Body of pancreas (tissue), 4 donors: ENCODE data around the gene CCBE1. TPM values are rescaled to one million over a fixed set of nuclear protein-coding genes. Genes with fewer than 3 reads are reported as not detected.

Source experiments
- ATAC-seq: fragments of 150-250 bp; one replicate; pipeline ENCODE4 v1.9.1; 2016
- DNase-seq, 4 donors: peaks; one replicate each; pipeline ENCODE4 v3.0.0-alpha.2; 2019
- H3K27ac ChIP-seq, 4 donors: fragments of 200-600 bp; sonication (generic); 1 replicate in 3 of 4; 2 replicates in 1 of 4; pipeline versions ENCODE4 v1.5.1 to v1.6.1; 2016 to 2019; ENCODE audit warnings: mild to moderate bottlenecking in 1 of 4, mixed read lengths in 1 of 4, moderate library complexity in 1 of 4
- H3K27me3 ChIP-seq, 2 donors: fragments of 200-600 bp; sonication (generic); one replicate each; pipeline ENCODE4 v1.6.0; 2016; ENCODE audit warnings: mild to moderate bottlenecking in 1 of 2
- H3K36me3 ChIP-seq, 2 donors: fragments of 200-600 bp; sonication (generic); replicated peaks in 1 of 2; 2 replicates each; pipeline ENCODE4 v1.5.1; 2016; ENCODE audit warnings: low read depth in 2 of 2; ENCODE audit not compliant: insufficient read depth in 1 of 2
- H3K4me1 ChIP-seq: fragments of 200-600 bp; sonication (generic); one replicate; pipeline ENCODE4 v1.6.0; 2016
- H3K4me3 ChIP-seq, 2 donors: fragments of 200-600 bp; sonication (generic); 1 replicate in 1 of 2; 2 replicates in 1 of 2; pipeline ENCODE4 v1.5.1; 2016 to 2019
- H3K9me3 ChIP-seq, 3 donors: fragments of 200-600 bp; sonication (generic); 1 replicate in 2 of 3; 2 replicates in 1 of 3; pipeline ENCODE4 v1.5.1; 2016
- POLR2A ChIP-seq, 3 donors: fragments of 450-650 bp; IDR thresholded peaks; one replicate each; pipeline ENCODE4 v1.6.1; 2016; ENCODE audit warnings: antibody characterized with exemption in 3 of 3, mild to moderate bottlenecking in 2 of 3
- whole genome bisulfite sequencing, 2 donors: methylation state at CpG; one replicate each; pipeline ENCODE4 v1.1.5; 2017; 5-methylcytosine and 5-hydroxymethylcytosine counted together
- intact Hi-C: fragments of 100-400 bp; cut with DNase I; formaldehyde crosslinking; loops from one replicate; pipeline ENCODE4 v1.15.1; 2023
- total RNA-seq, 2 donors: library from RNA; depleted of rRNA; stranded (reverse); fragments of >200 nt; gene quantifications; one replicate each; pipeline ENCODE4 v1.1.0, GENCODE V29; 2016
- TF ChIP-seq, protein P1 (sequence below), 7 experiments: fragments of 450-650 bp in 4 of 7; fragments of 200-600 bp in 3 of 7; sonication (generic) in 3 of 7; IDR thresholded peaks; one replicate each; pipeline ENCODE4 v1.5.1; 2016 to 2019; ENCODE audit warnings: antibody characterized with exemption in 7 of 7

The CCBE1 gene
- total RNA-seq, 2 donors from 2014 or later: 0.99 to 4.4 TPM

DNA sequence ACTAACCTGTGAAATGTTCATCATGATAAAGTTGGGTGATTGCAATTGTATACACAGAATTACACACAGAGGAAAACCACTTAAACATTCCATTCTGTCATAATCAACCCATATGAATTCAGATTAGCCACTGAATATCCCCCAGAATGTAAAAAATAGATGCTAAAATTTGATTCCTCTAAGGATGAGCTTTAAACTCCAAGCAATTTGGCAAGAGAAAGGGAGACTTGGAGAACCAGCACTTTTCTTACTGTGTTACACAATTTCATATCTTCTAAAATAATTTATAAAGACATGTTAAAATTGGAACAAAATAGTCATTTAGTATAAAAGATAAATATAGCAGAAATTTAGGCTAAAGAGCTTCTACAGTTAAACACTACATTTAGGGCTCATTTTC lies 191.9 kb downstream of the CCBE1 start:
- Histone ChIP-seq H3K4me1 (peaks cover 6% of the 10 kb centered on the region), H3K36me3 (no peaks in the 10 kb centered on the region), H3K4me3 (no peak overlapping the region), H3K9me3 (no peaks in the 10 kb centered on the region), H3K27me3 (no peaks in the 10 kb centered on the region), H3K27ac (no peak overlapping the region)
- DNase-seq: no peak
- intact Hi-C loops: no loop called here
- ATAC-seq: no peak
- TF ChIP-seq, protein P1, sequence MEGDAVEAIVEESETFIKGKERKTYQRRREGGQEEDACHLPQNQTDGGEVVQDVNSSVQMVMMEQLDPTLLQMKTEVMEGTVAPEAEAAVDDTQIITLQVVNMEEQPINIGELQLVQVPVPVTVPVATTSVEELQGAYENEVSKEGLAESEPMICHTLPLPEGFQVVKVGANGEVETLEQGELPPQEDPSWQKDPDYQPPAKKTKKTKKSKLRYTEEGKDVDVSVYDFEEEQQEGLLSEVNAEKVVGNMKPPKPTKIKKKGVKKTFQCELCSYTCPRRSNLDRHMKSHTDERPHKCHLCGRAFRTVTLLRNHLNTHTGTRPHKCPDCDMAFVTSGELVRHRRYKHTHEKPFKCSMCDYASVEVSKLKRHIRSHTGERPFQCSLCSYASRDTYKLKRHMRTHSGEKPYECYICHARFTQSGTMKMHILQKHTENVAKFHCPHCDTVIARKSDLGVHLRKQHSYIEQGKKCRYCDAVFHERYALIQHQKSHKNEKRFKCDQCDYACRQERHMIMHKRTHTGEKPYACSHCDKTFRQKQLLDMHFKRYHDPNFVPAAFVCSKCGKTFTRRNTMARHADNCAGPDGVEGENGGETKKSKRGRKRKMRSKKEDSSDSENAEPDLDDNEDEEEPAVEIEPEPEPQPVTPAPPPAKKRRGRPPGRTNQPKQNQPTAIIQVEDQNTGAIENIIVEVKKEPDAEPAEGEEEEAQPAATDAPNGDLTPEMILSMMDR (IDR thresholded peaks at IDR 0.05): no peak
- no peak for TF ChIP-seq POLR2A (IDR thresholded peaks at IDR 0.05)

DNA sequence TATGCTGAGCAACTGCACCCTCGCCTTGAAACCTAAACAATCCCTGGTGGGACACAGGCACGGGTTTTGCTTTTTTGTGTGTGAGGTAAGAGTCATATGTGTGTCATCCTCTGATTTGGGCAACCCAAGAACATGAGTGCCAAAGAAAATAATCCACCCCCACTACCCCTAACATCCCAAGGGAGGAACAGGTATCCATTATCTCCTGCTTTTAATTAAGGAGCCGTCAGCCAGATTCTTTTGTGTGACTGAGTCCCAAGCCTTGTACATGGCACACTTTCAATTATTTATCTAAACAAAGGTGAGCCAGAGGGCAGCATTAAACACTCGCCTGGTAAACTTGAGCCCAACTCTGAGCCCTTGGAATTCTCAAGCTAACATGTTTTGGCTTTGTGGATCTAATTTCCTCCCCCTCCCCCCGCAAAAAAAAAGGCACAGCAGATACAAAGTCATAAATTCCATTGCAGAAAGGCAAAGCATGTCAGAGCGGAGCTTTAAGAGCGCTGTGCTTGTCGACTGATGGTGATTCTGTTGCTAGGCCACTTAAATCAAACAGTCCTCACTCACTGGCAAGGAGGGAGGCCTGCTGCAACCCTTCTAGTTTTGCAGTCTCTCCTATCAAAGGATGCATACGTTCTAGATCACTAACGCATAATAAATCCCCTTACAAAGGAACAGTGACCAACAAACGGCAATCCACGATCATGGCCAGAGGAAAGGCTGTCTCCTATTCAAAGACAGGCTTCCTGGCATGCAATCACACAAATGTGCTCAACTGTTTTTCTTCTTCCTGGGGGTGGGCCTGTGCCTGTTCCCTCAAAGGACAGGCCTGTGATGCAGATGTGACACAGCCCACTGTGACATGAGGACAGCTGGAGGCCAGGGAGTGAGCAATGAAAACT lies 194.7 kb downstream of the CCBE1 start:
- no peaks in the 10 kb centered on the region for H3K9me3 ChIP-seq
- TF ChIP-seq, protein P1 (IDR thresholded peaks at IDR 0.05): no peak
- TF ChIP-seq POLR2A (IDR thresholded peaks at IDR 0.05): no peak
- DNase-seq (peak in 3 of 4 donors; percentile 24 to 36 (median 26)), ATAC-seq (peak; percentile 81)
- intact Hi-C loops: no loop called here
- no peaks in the 10 kb centered on the region for H3K27me3 ChIP-seq
- WGBS, 2 donors: 34 to 39% methylated on average over 12 of the region's 12 CpGs
- peak overlapping the region in 1 of 4 donors; percentile 30 for H3K27ac ChIP-seq
- no peak overlapping the region for H3K4me3 ChIP-seq
- peaks cover 6% of the 10 kb centered on the region for H3K4me1 ChIP-seq
- no peaks in the 10 kb centered on the region for H3K36me3 ChIP-seq

DNA sequence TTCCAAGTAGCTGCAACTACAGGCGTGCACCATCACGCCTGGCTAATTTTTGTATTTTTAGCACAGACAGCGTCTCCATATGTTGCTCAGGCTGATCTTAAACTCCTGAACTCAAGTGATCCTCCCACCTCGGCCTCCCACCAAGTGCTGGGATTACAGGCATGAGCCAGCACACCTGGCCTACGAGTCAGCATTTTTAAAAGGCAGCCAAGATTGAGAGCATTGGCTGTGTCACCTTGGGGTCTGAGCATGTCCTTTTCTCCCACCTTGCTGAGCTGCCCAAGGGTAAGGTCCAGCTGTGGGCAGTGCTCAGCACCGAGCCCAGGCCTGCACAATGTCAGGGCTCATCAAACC lies 195.3 kb downstream of the CCBE1 start:
- Histone ChIP-seq H3K27me3 (no peaks in the 10 kb centered on the region), H3K9me3 (no peaks in the 10 kb centered on the region), H3K4me3 (no peak overlapping the region), H3K4me1 (peaks cover 6% of the 10 kb centered on the region), H3K27ac (peak overlapping the region in 1 of 4 donors; percentile 30), H3K36me3 (no peaks in the 10 kb centered on the region)
- TF ChIP-seq POLR2A (IDR thresholded peaks at IDR 0.05): no peak
- TF ChIP-seq, protein P1 (IDR thresholded peaks at IDR 0.05): no peak
- no peak for ATAC-seq
- WGBS, 2 donors: 51 to 78% methylated on average over 4 to 6 of the region's 6 CpGs
- no peak for DNase-seq
- intact Hi-C loops: no loop called here

DNA sequence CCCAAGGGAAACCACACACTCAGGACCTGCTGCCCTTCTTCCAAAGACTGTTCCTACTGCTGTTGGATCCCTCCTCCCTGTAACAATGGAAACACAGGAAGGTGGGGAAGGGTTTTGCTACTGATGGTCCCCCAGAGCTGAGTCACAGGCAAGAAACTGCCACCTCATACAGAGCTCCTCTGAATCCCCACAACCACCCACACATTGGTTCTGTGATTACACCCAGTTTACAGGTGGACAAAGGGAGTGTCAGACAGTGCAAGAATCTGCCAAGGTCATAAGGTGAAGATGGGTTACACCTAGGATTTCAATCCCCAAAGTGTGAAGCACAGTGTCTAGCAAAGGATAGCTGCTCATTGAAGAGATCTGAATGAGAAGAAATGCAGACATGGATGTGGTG lies 196.5 kb downstream of the CCBE1 start:
- H3K27me3 ChIP-seq: no peaks in the 10 kb centered on the region
- DNase-seq (no peak), ATAC-seq (no peak)
- no peak overlapping the region for H3K4me3 ChIP-seq
- TF ChIP-seq, protein P1 (IDR thresholded peaks at IDR 0.05): no peak
- TF ChIP-seq POLR2A (IDR thresholded peaks at IDR 0.05): no peak
- peaks cover 6% of the 10 kb centered on the region for H3K4me1 ChIP-seq
- H3K36me3 ChIP-seq: no peaks in the 10 kb centered on the region
- no peaks in the 10 kb centered on the region for H3K9me3 ChIP-seq
- intact Hi-C loops: no loop called here
- H3K27ac ChIP-seq: no peak overlapping the region
